GM12891 (cell line): ENCODE measurements around the gene RAD50.
"Not testable (repeated sequence)": the region's sequence is repeated elsewhere in the genome, so short reads cannot be mapped to it uniquely, and the experiment has no call there.

Source experiments
- DNase-seq: peaks from one replicate; pipeline ENCODE4 v3.0.0; 2011; ENCODE audit warnings: low spot score; ENCODE audit not compliant: insufficient read length
- FAIRE-seq: peaks from 2 replicates; lab custom pipeline; 2011; peaks lifted over from hg19 to GRCh38; lab: Jason Lieb, UNC
- PAX5 ChIP-seq: IDR thresholded peaks from 2 replicates; pipeline ENCODE4 v1.6.1; 2011; ENCODE audit warnings: low read length, moderate library complexity, mild to moderate bottlenecking; ENCODE audit not compliant: insufficient read depth, severe bottlenecking
- POLR2A ChIP-seq: IDR thresholded peaks from 2 replicates; pipeline ENCODE4 v1.6.1; 2011; ENCODE audit warnings: low read depth, low read length, control low read depth
- POLR2AphosphoS5 ChIP-seq: IDR thresholded peaks from 2 replicates; pipeline ENCODE4 v1.6.1; 2011; ENCODE audit warnings: low read depth, low read length, control low read depth
- POU2F2 ChIP-seq: IDR thresholded peaks from 2 replicates; pipeline ENCODE4 v1.6.1; 2011; ENCODE audit warnings: low read depth, mild to moderate bottlenecking, control low read depth, low read length, moderate library complexity
- SPI1 ChIP-seq: IDR thresholded peaks from 2 replicates; pipeline ENCODE4 v1.6.1; 2011; ENCODE audit warnings: low read depth, low read length, control low read depth
- TAF1 ChIP-seq: IDR thresholded peaks from 2 replicates; pipeline ENCODE4 v1.6.1; 2011; ENCODE audit warnings: low read depth, low read length, control low read depth

RAD50 gene

DNA sequence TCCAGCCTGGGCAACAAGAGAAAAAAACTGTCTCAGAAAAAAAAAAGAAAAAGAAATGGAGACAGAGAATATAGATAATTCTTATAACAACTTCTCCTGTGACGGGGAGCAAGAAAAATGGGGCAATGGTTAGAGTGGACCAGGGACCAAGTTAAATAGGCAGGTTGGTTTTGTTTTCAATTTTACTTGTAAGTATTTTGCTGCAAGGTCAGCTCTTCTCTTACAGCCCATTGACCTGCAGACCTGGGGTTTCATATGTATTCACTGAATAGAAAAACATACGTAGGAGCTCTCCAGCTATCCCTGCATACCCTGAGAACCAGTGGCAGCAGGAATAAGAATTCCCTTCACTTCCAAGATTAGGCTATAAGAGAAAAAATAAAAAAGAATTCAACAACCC lies 72.0 kb downstream of the RAD50 start:
- DNase-seq (no peak), FAIRE-seq (peak; percentile 75)
- TF ChIP-seq PAX5 (no peak), POU2F2 (no peak), TAF1 (no peak)

DNA sequence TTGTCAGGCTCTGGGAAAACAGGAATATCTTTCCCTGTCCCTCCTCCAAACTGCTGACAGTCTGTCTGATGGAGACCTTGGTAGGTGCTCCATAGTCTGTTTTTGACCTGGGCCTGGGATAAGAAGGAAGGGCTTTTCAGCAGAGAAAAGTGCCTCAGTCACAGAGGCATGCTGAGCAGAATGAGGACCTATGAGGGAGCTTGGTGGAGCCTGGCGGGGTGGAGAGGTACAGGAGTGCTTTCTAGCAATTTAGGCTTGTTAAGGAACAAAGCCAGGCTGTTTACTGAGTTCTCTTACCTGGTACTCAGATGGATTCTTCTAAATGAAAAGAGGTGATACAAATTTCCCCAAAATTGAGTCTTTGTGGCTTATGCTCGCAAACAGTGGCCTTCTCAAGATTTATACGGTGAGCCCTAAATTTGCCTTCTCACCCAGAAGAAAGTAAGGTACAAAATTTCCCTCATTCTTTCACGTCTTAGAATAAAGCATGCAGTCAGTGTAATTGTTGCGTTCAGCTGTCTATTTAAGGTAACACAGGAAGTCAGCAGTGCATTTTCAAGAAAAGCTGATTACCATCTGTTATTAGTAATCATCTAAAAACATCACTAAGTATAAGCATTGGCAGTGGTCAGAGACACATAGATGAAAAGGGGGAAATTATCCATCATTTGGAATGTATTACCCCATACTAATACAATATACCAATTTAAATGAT lies 72.6 kb downstream of the RAD50 start:
- DNase-seq (no peak), FAIRE-seq (peak; percentile 82)
- TF ChIP-seq POLR2A: peak; percentile 41; the same call in 1 of the 2 replicates
- TF ChIP-seq POU2F2: no peak

- FAIRE-seq, DNase-seq: not testable (repeated sequence)
These were observed 76.8 kb downstream of the RAD50 start for GRCh38 chr5:132633587-132633986.

DNA sequence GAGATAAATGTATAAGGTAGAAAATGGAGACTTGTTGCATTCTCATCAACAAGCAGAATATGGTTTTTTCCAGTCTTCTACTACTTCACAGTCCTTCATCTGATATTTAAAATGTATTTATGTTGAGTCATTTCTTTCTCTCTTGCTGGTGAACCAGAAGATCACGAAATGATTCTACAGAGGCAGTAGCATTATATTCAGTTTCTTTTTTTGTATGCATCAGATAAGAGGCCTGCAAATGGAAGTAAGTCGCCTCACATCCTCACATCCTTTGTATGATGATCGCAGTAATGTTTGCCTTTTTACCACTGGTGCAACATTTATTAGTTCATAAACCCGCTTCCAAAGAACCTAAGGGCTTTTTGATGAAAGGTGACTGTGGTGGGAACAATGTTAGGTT lies 79.1 kb downstream of the RAD50 start:
- TF ChIP-seq PAX5 (no peak), POU2F2 (no peak), POLR2AphosphoS5 (no peak), SPI1 (no peak), TAF1 (no peak), POLR2A (no peak)
- FAIRE-seq: no peak
- no peak for DNase-seq

DNA sequence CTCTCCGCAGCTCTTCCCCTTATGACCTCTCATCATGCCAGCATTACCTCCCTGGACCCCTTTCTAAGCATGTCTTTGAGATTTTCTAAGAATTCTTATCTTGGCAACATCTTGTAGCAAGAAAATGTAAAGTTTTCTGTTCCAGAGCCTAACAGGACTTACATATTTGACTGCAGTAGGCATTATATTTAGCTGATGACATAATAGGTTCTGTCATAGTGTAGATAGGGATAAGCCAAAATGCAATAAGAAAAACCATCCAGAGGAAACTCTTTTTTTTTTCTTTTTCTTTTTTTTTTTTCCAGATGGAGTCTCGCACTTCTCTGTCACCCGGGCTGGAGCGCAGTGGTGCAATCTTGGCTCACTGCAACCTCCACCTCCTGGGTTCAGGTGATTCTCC lies 80.5 kb downstream of the RAD50 start:
- TF ChIP-seq SPI1: no peak
- FAIRE-seq (no peak), DNase-seq (no peak)

DNA sequence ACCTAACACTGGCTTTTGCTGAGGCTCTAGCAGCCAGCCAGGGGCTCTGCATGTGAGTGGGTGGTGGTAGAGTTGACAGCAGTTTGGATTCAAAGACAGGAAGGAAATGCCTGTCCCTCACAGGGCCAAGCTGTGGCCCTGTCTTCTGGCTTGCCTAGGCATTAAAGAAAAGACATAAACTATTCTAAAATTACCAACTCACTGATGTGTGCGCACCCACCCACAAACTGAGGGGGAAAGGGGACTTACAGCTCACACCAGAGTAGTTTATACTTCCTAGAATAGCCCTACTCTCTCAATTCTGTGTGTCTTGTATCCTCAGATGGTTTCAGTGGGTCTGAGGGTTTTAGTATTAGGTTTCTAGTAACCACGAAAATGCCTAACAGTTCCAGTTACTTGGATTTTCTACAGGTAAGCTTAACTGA lies 82.9 kb downstream of the RAD50 start:
- TF ChIP-seq SPI1: 0 out of 2 replicates have a peak, but pooled peaks have one; percentile 27
- TF ChIP-seq PAX5: peak; percentile 18
- TF ChIP-seq POU2F2: 0 out of 2 replicates have a peak, but pooled peaks have one; percentile 64
- no peak for TF ChIP-seq POLR2AphosphoS5
- no peak for TF ChIP-seq TAF1
- DNase-seq: no peak
- FAIRE-seq: peak; percentile 98

DNA sequence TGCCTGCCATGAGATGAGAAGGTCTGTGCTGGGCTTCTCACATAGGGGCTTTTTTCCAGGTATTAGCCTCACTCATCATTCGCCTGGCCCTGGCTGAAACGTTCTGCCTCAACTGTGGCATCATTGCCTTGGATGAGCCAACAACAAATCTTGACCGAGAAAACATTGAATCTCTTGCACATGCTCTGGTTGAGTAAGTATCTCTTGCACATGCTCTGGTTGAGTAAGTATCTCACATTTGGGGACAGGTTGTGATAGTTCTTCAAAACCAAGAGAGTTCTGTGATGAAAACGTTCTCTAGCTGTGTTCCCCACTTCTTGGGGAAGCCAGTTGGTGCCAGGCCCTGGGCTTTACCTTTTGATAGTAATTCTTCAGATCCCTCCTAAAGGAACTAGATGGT lies 83.8 kb downstream of the RAD50 start:
- FAIRE-seq (peak; percentile 94), DNase-seq (no peak)
- TF ChIP-seq PAX5: no peak
- peak; percentile 42; the same call in 1 of the 2 replicates for TF ChIP-seq POLR2A

DNA sequence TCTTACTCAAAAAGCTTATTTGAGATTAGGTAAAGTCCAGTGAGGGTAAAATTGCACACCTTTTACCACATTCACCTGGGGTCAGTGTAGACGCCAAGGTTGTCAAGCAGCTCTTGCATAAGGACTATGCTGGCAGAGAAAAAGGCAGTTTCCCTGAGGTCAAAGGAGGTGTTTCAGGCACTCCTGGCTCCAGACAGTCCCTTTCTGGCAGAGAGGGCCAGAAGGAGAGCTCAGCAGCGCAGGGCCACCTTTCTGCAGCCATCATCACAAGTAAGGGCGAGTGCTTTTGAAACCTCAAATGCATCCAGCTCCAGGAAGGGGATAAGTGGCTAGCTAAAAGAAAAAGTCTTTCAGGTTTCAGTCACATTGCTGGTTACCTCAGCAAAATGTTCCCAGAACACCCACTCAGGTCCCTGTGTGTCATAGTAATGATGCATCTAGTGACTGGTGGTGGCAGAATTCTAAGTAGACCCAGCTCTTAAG lies 84.5 kb downstream of the RAD50 start:
- FAIRE-seq: no peak

GRCh38 chr5:132641841-132642240 lies 85.1 kb downstream of the RAD50 start:
- DNase-seq (no peak), FAIRE-seq (peak; percentile 51)
- TF ChIP-seq TAF1 (no peak), POLR2A (no peak), POU2F2 (no peak), POLR2AphosphoS5 (no peak), SPI1 (no peak), PAX5 (no peak)

More for the DNA sequence above, 84.5 kb downstream of the RAD50 start:
- no peak for TF ChIP-seq POLR2AphosphoS5
- TF ChIP-seq POU2F2: peak; percentile 75; the same call in 1 of the 2 replicates
- DNase-seq: no peak

GRCh38 chr5:132644177-132644576 lies 87.4 kb downstream of the RAD50 start:
- no peak for FAIRE-seq
- TF ChIP-seq TAF1: no peak
- no peak for TF ChIP-seq POLR2A
- no peak for TF ChIP-seq POLR2AphosphoS5
- no peak for TF ChIP-seq PAX5
- DNase-seq: no peak

- no peak for TF ChIP-seq POLR2AphosphoS5
- TF ChIP-seq SPI1: no peak
- no peak for TF ChIP-seq POU2F2
- TF ChIP-seq PAX5: no peak
- TF ChIP-seq POLR2A: no peak
- no peak for TF ChIP-seq TAF1
- FAIRE-seq (no peak), DNase-seq (no peak)
These were observed 89.9 kb downstream of the RAD50 start for GRCh38 chr5:132646583-132647266.
